ENCODE results near the gene ILK. TPM values are rescaled to one million over a fixed set of nuclear protein-coding genes. Genes with fewer than 3 reads are reported as not detected.

ILK gene
- total RNA-seq, 4 donors from 2014 or later, result 101 to 144 (median 121) TPM

GRCh38 chr11:6640036-6640984 lies 36.7 kb downstream of the ILK start:
- Histone ChIP-seq H3K4me1 (peaks cover 11 to 30% of the 10 kb centered on the region in 2 donors), H3K4me3 (replicated peaks in 1 of 3) (no peak overlapping the region), H3K27me3 (no peaks in the 10 kb centered on the region), H3K36me3 (no peaks in the 10 kb centered on the region), H3K27ac (no peak overlapping the region), H3K9me3 (no peaks in the 10 kb centered on the region)
- intact Hi-C loops (cut with DNase I), result no loop called here
- no peak for DNase-seq
- 96 to 97% methylated on average over 24 to 29 of the region's 36 CpGs for WGBS, 2 donors
- TF ChIP-seq POLR2A (IDR thresholded peaks at IDR 0.05) (no peak), CTCF (IDR thresholded peaks at IDR 0.05) (no peak)

- intact Hi-C loops (cut with DNase I), result no loop called here
- Histone ChIP-seq H3K27ac (no peak overlapping the region), H3K4me1 (peaks cover 11 to 27% of the 10 kb centered on the region in 2 donors), H3K9me3 (no peaks in the 10 kb centered on the region), H3K36me3 (no peaks in the 10 kb centered on the region), H3K4me3 (replicated peaks in 1 of 3) (no peak overlapping the region), H3K27me3 (no peaks in the 10 kb centered on the region)
- 94 to 96% methylated on average over 17 to 26 of the region's 26 CpGs for WGBS, 2 donors
- no peak for DNase-seq
- TF ChIP-seq CTCF (IDR thresholded peaks at IDR 0.05) (no peak), POLR2A (IDR thresholded peaks at IDR 0.05) (no peak)
These were observed 37.6 kb downstream of the ILK start for GRCh38 chr11:6640985-6641701.

- no peak for TF ChIP-seq CTCF (IDR thresholded peaks at IDR 0.05)
- no peak for TF ChIP-seq POLR2A (IDR thresholded peaks at IDR 0.05)
- intact Hi-C loops (cut with DNase I), result no loop called here
- Histone ChIP-seq H3K27ac (no peak overlapping the region), H3K36me3 (no peaks in the 10 kb centered on the region), H3K4me3 (replicated peaks in 1 of 3) (no peak overlapping the region), H3K27me3 (no peaks in the 10 kb centered on the region), H3K4me1 (peaks cover 5 to 22% of the 10 kb centered on the region in 2 donors), H3K9me3 (no peaks in the 10 kb centered on the region)
- DNase-seq, result no peak
- 84 to 85% methylated on average over 7 of the region's 7 CpGs for WGBS, 2 donors
These were observed 39.4 kb downstream of the ILK start for GRCh38 chr11:6642957-6643356.

GRCh38 chr11:6646071-6646470 lies 42.5 kb downstream of the ILK start:
- no peaks in the 10 kb centered on the region for H3K27me3 ChIP-seq
- no peak for DNase-seq
- peaks cover 0 to 16% of the 10 kb centered on the region in 2 donors for H3K4me1 ChIP-seq
- H3K36me3 ChIP-seq, result no peaks in the 10 kb centered on the region
- intact Hi-C loops (cut with DNase I), result no loop called here
- WGBS, 2 donors, result 66 to 68% methylated on average over 12 of the region's 12 CpGs
- H3K9me3 ChIP-seq, result no peaks in the 10 kb centered on the region
- TF ChIP-seq POLR2A (IDR thresholded peaks at IDR 0.05) (no peak), CTCF (IDR thresholded peaks at IDR 0.05) (no peak)
- no peak overlapping the region for H3K4me3 ChIP-seq (replicated peaks in 1 of 3)
- H3K27ac ChIP-seq, result peak overlapping the region in 2 of 3 donors; percentile 42 to 68

- H3K27me3 ChIP-seq, result no peaks in the 10 kb centered on the region
- H3K36me3 ChIP-seq, result no peaks in the 10 kb centered on the region
- peak overlapping the region in 2 of 3 donors; percentile 42 to 68 for H3K27ac ChIP-seq
- H3K9me3 ChIP-seq, result no peaks in the 10 kb centered on the region
- intact Hi-C loops (cut with DNase I), result no loop called here
- no peak overlapping the region for H3K4me3 ChIP-seq (replicated peaks in 1 of 3)
- H3K4me1 ChIP-seq, result peaks cover 0 to 16% of the 10 kb centered on the region in 2 donors
- WGBS, 2 donors, result 49 to 68% methylated on average over 3 of the region's 3 CpGs
- TF ChIP-seq POLR2A (IDR thresholded peaks at IDR 0.05) (no peak), CTCF (IDR thresholded peaks at IDR 0.05) (no peak)
- DNase-seq, result no peak
These were observed 43.0 kb downstream of the ILK start for GRCh38 chr11:6646576-6646917.

All from thyroid gland (tissue), 4 donors.